GM18907 (cell line): ENCODE results near the gene HPS4.

Experiments used
- ATAC-seq: cut with Tn5 transposase; IDR thresholded peaks from one replicate; pipeline ENCODE4 v1.9.1; 2021; ENCODE audit warnings: mild to moderate bottlenecking, moderate library complexity; ENCODE audit not compliant: unreplicated experiment

HPS4 gene

DNA sequence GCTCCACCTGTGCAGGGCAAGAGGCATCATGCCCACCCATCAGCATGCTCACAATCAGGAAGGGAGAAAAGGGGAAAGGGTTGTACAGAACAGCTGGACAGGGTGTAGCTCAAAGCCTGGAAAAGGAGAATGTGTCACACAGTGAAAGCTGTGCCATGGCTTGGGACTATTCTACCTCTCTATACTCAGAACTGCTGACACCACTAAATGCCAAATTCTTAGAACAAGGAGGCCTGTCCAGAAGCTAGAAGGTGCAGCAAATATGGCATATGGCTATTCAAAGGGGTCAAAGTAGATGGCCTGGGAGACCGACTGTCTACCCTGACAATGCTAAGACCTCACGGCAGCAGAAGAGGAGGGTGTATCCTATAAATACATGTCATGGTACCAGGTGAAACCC lies 12.8 kb downstream of the HPS4 start:
- ATAC-seq: no peak

DNA sequence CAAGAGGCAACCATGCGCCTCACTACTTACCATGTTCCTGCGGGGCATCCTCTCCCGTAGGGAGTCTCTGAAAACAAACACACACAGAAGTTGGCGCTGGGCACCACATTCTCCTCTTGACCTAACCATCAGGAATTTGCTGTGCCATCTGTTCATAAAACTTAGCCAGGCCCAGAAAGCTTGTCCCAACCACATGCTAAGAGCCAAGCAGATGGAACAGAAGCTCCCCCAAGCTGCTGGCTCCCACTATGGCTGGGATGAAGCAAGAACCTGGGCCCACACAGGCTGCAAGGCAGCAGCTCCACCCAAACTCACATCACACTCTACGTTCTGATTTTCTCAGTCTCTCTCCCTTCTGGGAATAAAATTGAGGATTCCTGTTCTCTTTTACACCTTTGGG lies 17.4 kb downstream of the HPS4 start:
- no peak for ATAC-seq

DNA sequence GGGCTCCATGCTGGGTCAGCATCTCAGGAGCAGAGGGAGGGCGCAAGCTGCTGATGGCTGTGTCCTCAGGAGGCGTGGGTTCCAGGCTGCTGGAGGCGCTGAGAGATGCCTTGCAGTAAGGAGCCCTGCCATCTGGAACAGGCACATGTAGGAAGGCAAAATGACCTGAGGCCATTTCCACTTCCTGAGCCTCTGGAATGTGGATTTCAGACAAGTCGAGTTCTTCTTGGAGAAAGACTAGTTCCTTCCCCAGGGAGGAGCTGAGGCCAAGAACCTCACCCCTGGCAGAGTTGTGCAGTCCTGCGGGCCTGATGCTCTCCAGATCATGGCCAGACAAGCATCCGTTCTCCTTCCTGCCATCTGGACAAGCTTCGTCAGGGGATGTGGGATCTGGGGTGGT lies 19.3 kb downstream of the HPS4 start:
- ATAC-seq: no peak

DNA sequence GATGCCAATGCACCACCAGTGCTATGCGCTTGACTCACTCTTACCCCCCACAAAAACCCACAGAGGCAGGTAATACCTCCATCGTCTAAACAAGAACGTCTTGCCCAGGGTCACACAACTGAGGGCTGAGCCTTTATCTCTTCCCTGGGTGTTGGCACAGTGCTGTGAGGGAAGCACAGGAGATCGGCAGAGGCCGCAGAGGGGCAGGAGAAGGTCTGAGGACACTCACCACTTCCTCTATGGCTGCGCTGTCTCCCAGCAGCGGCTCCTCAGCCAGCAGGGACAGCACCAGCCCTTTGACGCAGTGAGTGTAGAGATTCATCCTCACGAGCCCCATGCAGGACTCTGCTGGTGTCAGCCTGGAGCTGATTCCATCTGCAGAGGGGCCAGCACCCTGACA lies 19.9 kb downstream of the HPS4 start:
- ATAC-seq: no peak

DNA sequence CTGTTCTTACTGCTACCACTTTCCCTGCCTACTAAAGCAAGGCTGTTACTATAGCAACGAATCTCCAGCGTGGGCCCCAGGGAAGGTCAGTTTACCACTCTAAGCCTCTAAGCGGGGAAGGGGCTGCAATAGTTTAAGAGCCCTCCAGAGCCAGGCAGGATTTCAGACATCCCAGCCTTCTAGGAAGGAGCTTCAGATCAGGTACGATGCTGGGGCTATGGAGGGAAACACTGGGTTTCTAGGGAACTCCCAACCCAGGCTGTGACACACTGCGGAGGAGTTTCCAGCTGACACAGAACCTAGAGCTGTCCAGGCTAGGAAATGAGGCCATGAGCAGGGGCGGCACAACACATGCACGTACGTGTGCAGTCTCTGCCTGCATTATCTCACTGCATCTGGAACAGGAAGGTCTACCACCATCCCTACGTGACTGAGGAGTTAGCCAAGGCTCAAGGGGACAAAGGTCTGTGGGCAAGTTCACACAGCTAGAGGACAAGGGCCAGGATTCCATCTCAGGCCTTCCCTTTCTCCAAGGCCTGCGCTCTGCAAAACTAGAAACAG lies 20.4 kb downstream of the HPS4 start:
- ATAC-seq: no peak

DNA sequence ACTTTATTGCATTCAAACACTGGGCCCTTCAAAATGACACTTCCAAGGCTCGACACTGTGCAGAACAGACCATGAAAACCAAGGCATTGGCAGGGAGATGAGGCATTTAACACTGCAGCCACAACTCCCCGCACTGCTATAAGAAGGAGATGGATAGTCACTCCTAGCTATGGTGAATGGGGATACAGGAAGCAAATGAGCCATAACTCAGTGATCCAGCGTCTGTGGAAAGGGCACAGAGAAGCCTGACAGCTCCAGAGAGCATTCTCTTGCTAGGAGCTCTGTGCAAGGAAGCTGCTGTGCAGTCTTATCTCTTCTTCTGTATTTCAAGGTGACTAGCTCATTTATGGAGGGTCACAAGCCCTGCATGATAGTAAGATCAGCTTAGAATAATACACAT lies 20.9 kb downstream of the HPS4 start:
- ATAC-seq: no peak

DNA sequence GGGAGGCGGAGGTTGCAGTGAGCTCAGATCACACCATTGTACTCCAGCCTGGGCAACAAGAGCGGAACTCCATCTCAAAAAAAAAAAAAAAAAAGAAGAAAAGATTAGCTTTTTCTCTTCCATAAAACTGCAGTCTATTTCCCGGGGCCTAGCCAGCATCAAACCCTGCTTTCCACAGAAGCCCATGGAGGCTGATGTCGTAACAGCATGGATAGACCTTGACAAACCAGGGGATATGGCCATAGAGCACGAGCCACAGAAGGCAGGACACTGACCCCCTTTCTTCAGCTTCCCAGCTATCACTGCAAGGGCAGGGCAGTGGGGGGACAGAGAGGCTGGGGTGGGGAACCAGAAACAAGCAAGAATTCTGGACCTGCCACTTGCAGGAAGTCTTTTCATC lies 21.5 kb downstream of the HPS4 start:
- no peak for ATAC-seq

DNA sequence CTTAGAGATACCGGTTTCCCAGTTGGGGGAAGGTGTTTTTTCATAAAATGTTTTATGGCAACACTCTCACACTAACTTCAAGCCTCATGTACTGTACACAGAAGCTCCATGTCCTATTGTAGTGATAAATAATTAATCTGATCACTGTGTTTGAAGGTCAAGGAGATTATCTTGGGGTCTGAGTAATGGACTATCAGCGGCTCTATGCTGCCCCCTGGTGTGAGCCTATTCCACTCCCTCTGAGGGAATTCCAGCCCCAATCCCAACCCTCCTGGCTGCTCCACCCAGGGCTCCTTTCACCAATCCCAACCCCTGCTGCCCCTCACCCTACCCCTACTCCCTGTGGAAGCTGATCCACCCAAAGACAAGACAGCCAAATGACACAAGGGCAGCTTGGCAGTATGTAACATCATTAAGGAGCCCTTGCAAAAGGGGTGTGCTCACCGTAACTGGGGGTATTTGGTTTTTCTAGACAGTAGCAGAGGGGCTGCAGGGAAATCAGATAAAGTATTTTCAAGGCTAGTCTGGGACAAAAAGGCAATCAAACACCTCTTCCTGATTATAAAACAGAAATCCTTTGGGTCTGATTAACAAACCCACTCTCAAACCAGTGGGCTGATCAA lies 22.3 kb downstream of the HPS4 start:
- ATAC-seq: no peak

DNA sequence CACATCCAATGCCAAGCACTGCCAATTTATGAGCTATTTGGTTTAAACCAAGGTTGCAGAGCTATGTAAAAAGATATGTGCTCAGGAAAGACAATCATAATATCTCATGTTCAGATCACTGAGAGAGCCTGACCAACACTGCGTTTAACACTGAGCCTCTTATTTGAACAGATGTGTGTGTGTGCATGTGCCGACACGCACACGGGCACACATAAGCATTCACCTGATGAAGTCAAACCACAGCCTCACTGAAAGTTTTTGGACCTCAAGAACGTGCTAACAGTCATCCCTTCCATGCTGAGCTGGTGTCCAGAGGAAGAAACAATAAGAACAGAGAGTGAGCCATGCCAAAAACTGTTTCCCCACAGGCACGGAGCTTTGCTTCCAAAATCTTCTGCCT lies 23.4 kb downstream of the HPS4 start:
- no peak for ATAC-seq

DNA sequence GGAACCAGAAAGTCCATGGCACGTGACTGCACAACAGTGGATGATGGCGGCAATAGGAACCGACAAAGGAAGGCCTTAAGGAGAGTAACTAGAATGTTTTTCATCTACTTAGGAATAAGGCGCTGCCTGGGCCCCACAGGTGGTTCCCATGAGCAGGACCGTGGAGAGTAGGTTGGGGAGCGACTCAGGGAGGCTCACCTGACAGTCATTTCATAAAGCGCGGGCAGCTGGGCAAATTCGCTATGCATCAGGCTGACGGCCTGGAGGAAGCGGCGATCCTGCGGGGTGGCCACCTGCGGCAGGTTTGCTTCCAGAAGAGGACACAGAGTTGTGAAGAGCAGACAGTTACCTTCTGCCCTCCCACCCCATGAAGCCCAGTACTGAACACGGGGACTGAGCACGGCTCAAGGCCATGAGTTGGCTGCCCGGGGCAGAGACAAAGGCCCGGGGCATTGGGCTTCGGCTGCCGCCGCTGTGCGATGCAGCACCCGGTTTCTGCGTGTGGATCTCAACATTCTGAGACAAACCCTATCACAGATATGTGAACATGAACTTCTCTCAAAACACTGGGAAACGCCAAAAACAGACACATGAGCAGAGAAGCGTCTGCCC lies 25.8 kb downstream of the HPS4 start:
- ATAC-seq: no peak

DNA sequence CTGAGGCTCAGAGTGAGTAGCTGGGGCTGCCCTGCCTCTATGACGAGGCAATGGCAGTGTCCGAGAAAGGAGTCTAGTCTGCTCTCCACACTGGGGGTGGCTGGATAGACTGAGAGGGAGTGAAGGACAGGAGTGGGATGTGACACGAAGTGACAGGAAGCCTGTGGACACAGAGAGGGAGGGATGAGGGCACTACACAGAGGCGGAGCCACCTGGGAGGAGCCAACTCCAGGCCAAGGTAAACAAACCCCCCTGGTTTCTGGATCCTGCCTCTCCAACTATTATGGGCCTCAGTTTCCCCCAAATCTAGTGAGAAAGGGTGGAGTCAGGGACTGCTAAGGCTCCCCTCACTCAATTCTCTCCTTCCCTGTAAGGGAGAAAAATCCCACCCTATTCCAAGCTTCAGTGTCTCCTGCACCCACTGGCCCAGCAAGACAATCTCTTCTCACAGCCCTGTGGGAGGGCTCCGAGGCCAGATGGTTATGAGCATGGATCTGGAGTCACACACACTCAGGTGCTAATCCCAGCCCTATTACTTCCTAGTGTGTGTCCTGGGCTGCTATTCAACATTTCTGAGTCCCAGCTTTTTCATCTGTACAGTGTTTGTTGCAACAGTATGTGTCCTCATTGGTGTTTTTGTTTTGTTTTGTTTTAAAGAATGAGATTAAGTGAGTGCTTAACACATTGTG lies 29.6 kb downstream of the HPS4 start:
- ATAC-seq: no peak

DNA sequence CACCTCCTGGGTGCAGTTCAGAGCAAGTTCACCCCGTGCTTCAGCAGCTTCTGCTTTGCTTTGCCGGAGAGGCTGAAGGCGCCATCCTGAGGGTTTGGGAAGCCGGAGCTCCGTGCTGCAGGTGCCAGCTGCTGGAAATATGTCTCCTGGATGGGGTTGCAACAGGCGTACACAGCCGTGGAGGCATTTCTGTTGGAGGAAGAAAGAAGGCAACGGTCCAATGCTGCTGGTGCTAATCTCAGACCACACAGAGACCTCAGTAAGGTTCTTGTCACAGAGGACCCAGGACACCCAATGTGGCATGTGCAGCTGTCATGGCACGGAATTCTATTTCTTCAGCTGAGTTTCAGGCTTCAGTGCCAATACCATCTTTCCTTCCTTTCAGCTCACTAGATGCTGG lies 30.4 kb downstream of the HPS4 start:
- ATAC-seq: no peak

DNA sequence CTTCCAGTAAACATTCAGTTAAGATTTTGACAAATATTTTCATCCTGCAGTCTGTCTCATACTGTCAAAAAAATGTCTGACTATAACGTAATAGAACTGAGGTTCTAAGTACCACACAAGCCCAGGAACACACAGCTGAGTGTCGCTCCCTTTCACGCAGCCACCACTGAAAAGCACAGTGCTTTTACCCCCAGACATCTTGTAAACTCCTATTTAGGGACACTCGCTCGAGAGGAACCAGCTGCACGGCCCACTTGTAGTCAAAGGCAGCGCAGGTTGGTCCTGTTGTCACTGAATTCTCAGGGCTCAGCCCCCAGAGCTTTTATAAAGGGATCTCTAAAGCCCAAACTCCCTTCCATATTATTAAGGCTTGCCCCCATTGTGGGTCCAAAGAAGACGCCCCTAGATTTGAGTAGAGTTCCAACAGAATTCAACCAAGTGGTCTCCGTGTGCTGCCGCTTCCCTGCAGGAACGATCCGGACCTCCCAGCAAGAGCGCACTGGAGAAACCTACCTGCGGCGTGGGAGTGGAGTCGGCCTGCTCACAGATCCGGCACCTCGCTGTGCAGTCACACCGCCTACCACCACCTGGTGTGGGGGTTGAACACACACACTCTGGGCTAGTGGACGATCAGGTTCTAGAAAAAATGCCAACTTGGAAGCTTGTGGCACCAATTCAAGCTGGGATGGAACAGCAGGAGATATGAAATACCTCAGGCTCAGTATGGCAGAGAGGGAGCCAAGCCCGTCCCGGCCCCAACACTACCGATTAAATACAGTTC lies 31.2 kb downstream of the HPS4 start:
- no peak for ATAC-seq

DNA sequence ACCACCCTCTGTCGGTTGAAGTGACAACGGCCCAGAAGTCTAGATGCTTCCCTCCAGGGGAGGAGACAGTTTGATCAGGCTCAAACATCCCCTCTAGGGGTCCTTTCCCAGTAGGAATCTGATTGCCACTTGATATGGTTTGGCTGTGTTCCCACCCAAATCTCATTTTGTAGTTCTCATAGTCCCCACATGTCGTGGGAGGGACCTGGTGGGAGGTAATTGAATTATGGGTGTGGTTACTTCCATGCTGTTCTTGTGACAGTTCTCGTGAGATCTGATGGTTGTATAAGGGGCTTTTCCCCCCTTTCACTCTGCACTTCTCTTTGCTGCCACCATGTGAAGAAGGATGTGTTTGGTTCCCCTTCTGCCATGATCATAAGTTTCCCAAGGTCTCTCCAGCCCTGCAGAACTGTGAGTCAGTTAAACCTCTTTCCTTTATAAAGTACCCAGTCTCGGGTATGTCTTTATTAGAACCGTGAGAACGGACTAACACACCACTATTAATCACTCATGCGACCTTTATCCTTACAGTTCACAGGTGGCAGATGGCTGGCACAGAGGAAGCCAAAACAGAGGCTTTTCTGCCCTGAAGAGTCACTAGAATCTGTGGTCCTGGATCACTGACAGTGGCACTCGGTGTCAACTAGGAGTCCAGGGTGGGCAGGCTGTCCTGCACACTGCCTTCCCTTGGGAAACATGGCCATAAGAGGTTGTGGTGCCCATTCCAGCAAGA lies 33.0 kb downstream of the HPS4 start:
- ATAC-seq: no peak

DNA sequence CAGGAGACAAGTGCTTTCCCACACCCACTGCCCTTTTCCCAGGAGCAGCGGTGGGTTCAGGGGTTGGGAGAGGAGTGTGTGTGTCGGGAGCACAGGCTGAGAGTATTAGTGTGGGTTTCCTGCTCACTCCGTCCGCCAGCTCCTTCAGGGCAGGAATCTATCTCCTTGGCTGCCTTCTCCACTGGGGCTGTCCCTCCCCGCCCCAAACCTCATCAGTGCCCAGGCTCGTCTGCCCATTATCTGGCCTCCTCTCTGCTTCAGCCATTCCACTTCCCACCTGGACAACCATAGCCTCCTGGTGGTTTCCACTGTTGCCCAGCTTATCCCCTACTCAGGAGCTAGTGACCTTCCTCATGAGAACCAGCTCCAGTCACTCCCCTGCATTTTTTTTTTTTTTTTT lies 34.6 kb downstream of the HPS4 start:
- no peak for ATAC-seq

DNA sequence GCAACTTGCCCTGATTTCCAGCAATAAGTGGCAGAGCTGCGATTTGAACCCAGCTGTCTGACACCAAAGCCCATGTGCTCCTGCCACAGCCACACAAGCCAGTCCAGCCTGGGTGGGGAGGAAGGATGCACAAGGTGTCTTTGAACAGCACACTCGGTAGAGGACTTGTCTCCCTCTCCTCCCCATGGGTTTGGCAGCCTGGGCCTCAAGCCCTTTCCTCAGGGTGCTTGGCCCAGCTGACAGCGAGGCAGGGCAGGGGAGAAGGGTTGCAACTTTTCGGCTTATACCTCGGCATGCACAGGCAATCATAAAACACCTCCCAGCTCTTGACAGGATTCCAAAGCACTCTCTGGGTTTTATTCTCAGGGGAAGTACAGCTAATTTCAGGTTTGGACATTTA lies 35.2 kb downstream of the HPS4 start:
- ATAC-seq: no peak

DNA sequence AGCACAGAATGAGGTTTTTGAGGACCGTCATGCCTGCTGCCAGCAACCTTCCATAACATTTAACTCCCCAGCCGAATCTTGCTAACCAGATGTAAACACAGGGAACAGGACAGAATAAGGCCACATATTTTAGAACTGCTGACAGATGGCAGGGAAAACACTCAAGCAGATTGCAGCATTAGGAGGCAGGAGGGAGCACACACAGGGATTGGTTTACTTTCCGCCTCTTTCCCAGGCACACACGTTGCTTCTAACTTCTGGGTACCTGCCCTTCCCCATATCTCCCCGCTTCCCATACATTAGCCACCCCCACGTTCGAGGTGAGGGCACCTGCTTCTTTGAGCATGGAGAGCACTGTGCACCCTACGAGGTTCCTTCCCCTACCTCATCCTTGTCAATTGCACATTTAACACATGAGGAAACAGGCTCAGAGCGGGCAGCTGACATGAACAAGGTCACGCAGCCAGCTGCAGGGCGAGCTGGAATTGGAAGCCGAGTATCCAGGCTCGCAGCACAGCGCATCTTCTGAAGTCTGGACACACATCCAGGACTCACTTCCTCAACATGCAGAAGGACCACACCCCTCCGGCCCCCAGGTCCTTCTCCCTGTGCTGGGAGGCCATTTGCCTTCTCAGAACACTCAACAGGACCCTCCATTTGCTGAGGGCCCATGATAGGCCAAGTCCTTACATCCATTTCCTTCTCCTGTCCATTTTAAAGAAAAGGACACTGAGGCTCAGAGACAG lies 35.8 kb downstream of the HPS4 start:
- ATAC-seq: no peak

DNA sequence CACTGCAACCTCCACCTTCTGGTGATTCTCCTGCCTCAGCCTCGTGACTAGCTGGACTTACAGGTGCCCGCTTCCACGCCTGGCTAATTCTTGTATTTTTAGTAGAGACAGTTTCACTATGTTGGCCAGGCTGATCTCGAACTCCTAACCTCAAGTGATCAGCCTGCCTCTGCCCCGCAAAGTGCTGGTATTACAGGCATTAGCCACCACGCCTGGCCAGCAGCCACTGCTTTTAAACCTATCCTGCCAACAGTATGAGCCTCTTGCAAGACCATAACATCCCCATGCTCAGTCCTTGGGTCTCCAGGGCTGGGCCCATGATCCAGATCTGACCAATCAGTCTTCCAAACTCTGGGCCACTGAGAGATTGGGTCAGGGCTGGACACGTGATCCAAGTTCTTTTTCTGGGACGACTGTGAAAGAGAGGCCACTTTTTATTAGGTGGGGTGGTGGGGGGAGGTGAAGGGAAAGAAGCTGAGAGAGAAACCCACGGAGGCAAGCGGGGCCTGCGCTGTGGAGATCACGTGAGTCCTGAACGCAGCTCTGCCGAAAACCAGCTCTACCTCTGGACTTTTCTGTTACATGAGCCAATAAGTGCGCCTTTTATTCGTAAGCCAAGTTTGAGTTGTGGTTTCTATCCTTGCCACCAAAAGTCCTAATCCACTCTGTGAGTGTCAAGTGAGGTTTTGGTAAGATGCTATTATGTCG lies 36.6 kb downstream of the HPS4 start:
- ATAC-seq: no peak

DNA sequence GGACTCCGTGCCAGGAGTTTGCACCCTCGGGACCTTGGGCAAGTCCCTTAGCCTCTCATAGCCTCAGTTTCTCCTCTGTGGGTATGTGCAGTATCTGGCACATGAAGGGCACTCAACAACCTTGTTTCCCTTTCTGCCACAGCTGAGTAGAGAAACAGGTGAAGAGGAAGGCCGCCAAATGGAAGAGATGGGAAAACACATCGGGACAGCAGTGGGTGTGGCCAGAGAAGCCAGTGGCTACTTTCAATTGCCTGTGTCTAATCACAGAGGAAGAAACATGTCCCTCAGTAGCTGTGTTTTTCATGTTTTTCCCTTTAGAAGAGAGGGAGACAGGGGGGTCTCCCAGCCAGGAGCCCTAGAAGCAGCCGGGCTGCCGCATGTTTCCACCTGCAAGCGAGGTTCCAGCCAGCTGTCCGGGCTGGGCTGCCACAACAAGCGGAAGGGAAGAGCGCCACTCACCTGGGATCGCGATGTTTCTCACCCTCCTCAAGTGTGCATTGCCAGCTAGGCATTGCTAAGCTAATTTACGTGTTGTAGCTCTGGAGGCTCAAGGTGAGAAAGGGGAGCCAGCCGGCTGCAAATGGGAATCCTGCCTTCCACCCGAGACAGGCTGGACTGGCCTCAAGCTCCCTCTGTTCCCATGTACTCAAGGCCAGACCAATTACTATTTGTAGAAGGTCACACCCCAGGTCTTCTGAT lies 37.9 kb downstream of the HPS4 start:
- ATAC-seq: no peak
